ENCODE measurements around the gene TRAM2.

TRAM2 gene

GRCh38 chr6:52577022-52577777, at the start of gene TRAM2:
TRAM2 (minus strand) TSS chr6:52577060; CDS start chr6:52576915, 145 bp downstream.
- DNase-seq (ENCODE audit: low read depth in 2 of 2) = peak; percentile 17 to 52

- DNase-seq (ENCODE audit: low read depth in 2 of 2) = no peak
Observed at GRCh38 chr6:52622810-52623209, 46.0 kb upstream of the TRAM2 start.

- no peak for DNase-seq (ENCODE audit: low read depth in 2 of 2)
Observed at GRCh38 chr6:52621631-52622030, 44.8 kb upstream of the TRAM2 start.

- no peak for DNase-seq (ENCODE audit: low read depth in 2 of 2)
Observed at GRCh38 chr6:52620906-52621190, 44.0 kb upstream of the TRAM2 start.

GRCh38 chr6:52620055-52620905, 43.4 kb upstream of the TRAM2 start:
- DNase-seq (ENCODE audit: low read depth in 2 of 2) = no peak

- no peak for DNase-seq (ENCODE audit: low read depth in 2 of 2)
Observed at GRCh38 chr6:52617087-52617486, 40.2 kb upstream of the TRAM2 start.

- no peak for DNase-seq (ENCODE audit: low read depth in 2 of 2)
Observed at GRCh38 chr6:52616059-52616690, 39.3 kb upstream of the TRAM2 start.

- DNase-seq (ENCODE audit: low read depth in 2 of 2) = no peak
Observed at GRCh38 chr6:52612336-52613054, 35.6 kb upstream of the TRAM2 start.

GRCh38 chr6:52611833-52612232, 35.0 kb upstream of the TRAM2 start:
- no peak for DNase-seq (ENCODE audit: low read depth in 2 of 2)

- no peak for DNase-seq (ENCODE audit: low read depth in 2 of 2)
Observed at GRCh38 chr6:52610745-52611355, 34.0 kb upstream of the TRAM2 start.

- DNase-seq (ENCODE audit: low read depth in 2 of 2) = no peak
Observed at GRCh38 chr6:52610011-52610410, 33.2 kb upstream of the TRAM2 start.

GRCh38 chr6:52605610-52606185, 28.8 kb upstream of the TRAM2 start:
- DNase-seq (ENCODE audit: low read depth in 2 of 2) = no peak

GRCh38 chr6:52603000-52603795, 26.3 kb upstream of the TRAM2 start:
- no peak for DNase-seq (ENCODE audit: low read depth in 2 of 2)

GRCh38 chr6:52598824-52599190, 21.9 kb upstream of the TRAM2 start:
- DNase-seq (ENCODE audit: low read depth in 2 of 2) = no peak

GRCh38 chr6:52598123-52598823, 21.4 kb upstream of the TRAM2 start:
- peak; percentile 14 to 22 for DNase-seq (ENCODE audit: low read depth in 2 of 2)

- DNase-seq (ENCODE audit: low read depth in 2 of 2) = no peak
Observed at GRCh38 chr6:52597738-52598122, 20.9 kb upstream of the TRAM2 start.

- no peak for DNase-seq (ENCODE audit: low read depth in 2 of 2)
Observed at GRCh38 chr6:52596371-52597028, 19.6 kb upstream of the TRAM2 start.

- DNase-seq (ENCODE audit: low read depth in 2 of 2) = no peak
Observed at GRCh38 chr6:52595796-52596130, 18.9 kb upstream of the TRAM2 start.

GRCh38 chr6:52595000-52595795, 18.3 kb upstream of the TRAM2 start:
- DNase-seq (ENCODE audit: low read depth in 2 of 2) = no peak
